GM21576 (cell line): ENCODE results near the gene FUOM.

Source experiments
- ATAC-seq: cut with Tn5 transposase; IDR thresholded peaks from one replicate; pipeline ENCODE4 v1.9.1; 2021; ENCODE audit warnings: mild to moderate bottlenecking, moderate library complexity; ENCODE audit not compliant: unreplicated experiment

Gene FUOM

GRCh38 chr10:133316266-133316665 is 41.6 kb downstream of the FUOM start:
- ATAC-seq, result no peak

DNA sequence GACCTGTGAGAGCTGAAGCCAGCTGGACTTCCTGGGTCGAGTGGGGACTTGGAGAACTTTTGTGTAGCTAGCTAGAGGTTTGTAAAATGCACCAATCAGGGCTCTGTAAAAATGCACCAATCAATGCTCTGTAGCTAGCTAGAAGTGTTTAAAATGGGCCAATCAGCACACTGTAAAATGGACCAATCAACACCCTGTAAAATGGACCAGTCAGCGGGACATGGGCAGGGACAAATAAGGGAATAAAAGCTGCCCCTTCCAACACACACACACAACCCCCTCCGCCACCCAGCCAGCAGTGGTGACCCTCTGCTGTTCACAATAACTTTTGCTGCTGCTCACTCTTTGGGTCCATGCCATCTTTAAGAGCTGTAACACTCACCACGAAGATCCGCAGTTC is 42.0 kb downstream of the FUOM start:
- no peak for ATAC-seq

GRCh38 chr10:133314911-133315310 is 42.9 kb downstream of the FUOM start:
- no peak for ATAC-seq

DNA sequence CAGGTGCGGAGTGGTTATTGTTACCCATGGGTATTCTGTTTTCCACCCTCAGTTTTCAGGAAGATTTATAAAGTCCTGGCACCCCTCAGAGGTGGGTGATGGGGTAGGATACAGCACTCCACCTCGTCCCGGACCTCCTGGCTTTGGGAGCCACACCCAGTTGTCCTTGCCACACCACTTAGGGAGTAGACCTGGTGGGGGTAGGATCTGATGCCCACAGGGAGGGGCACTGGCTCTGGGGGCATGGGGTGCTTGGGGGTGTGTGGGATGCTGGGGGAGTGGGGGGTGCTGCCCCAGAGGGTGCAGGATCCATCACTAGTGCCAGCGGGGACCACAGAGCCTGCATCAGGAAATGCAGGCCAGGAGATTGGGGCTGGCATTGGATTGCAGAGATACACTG is 44.6 kb downstream of the FUOM start:
- ATAC-seq, result no peak

DNA sequence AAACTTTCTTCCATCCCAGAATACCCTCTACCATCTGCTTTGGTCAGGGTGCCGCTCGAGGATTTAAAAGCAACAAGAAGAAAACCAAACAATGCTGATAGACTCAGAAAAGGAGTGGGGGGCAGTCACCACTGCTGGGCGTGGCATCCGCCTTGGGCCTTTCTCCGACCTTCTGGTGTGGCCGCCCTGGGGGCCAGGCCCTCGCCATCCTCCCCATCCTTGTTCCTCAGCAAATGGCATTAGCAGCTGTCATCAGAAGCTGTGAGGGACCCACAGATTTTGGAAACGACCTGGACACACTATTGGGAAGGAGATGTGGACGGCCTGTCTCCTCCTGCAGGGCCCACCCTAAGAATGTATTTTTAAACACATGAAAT is 45.1 kb downstream of the FUOM start:
- no peak for ATAC-seq

- no peak for ATAC-seq
These were observed 45.6 kb downstream of the FUOM start for GRCh38 chr10:133312016-133312768.

DNA sequence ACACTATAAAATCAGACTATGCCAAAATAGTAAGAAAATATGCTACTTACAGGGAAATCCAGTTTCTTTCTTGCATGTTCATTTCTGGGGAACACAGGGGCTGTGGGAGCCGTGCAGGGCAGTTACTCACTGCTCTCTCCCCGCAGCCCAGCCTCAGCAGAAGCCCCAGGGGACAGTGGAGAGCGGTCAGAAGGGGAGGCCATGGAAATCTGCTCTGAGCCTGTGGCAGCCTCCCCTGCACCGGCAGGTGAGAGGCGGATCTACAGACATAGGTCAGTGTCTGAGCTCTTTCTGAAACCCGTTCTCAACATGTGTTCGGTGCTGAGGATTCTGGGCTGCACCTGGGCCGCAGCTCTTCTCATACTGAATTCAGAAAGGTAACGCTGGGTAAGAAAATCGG is 46.2 kb downstream of the FUOM start:
- ATAC-seq, result no peak

GRCh38 chr10:133310789-133311188 is 47.0 kb downstream of the FUOM start:
- ATAC-seq, result no peak

GRCh38 chr10:133310399-133310755 is 47.4 kb downstream of the FUOM start:
- ATAC-seq, result no peak

DNA sequence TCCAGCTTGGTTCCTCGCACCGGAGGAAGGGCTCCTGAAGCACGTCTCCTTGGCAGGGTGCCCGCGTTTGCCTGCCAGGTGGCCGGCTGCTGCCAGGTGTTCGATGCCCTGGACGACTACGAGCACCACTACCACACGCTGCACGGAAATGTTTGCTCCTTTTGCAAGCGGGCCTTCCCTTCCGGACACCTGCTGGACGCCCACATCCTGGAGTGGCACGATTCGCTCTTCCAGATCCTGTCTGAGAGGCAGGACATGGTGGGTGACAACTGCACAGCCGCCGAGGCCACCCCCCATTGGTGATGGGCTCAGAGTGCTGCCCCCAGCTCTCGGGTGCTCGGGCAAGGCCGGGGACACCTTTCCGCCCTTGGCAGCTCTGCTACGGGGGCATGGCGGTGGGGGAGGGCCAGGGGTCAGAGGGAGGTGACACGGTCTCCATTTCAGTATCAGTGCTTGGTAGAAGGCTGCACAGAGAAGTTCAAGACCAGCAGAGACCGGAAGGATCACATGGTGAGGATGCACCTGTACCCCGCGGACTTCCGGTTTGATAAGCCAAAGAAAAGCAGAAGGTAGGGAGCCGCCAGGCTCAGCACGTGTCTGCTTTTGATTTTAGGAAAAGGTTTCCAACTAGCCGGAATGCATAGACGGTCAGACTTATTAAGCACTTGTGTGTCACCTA is 48.0 kb downstream of the FUOM start:
- no peak for ATAC-seq

DNA sequence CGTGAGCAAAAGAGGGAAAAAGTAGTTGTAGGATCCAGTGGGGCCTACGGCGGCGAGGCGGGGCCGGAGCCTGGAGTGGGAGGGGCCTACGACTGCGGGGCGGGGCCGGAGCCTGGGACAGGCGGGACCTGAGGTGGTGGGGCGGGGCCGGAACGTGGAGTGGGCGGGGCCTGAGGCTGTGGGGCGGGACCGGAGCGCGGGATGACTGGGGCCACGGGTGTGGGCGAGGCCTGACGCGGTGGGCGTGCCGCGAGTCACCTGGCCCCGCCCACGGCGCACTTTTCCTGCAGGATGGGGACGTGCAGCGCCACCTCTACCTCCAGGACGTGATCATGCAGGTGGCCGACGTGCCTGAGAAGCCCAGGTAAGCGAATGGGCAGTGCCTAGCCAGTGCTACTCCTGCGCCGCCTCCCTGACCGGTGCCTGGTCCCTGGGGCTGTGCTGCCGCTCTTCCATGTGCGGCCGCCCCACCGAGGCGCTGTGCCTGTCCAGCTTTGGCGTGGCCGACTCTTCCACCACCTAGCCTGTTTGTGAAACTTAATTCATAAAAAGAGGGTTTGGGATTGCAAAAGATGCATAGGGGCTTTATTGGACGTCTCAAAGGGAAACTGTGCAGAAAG is 48.6 kb downstream of the FUOM start:
- ATAC-seq, result peak; percentile 70

DNA sequence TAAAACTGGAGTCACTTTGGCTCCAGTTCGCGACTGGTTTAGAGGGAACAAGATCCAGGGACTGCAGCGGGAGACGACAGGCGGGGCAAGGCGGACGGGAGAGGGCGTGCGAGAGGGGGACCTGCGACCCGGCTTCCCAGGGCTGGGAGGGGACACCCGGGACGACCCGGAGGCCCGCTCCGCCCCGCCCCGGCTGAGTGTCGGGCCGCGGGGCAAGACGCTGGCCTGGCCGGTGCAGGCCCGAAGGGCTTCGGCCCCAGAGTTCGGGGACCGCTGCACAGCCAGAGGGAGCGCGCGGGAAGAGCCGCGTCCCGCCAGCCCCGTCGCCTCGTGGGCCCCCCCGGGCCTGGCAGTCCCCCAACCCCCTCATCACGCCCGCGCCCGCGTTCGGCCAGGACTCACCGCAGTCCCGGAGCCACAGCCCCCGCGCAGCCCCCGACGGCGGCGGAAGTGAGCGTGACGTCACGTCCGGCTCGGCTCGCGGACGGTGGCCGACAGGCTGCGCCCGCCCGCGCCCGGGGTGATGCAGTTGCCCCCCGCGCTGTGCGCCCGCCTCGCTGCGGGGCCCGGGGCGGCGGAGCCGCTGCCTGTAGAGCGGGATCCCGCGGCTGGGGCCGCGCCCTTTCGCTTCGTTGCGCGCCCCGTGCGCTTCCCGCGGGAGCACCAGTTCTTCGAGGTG is 49.3 kb downstream of the FUOM start, which contains the start of the genes TUBGCP2 and ZNF511:
TSS of gene TUBGCP2 (minus strand) at position 452 of the 679 bp plus-strand sequence. CDS start 5,931 bp downstream, outside the sequence.
TSS of gene ZNF511 (plus strand) at position 494 of the 679 bp plus-strand sequence. CDS start at position 524, 30 bp downstream.
- ATAC-seq, result peak; percentile 76

DNA sequence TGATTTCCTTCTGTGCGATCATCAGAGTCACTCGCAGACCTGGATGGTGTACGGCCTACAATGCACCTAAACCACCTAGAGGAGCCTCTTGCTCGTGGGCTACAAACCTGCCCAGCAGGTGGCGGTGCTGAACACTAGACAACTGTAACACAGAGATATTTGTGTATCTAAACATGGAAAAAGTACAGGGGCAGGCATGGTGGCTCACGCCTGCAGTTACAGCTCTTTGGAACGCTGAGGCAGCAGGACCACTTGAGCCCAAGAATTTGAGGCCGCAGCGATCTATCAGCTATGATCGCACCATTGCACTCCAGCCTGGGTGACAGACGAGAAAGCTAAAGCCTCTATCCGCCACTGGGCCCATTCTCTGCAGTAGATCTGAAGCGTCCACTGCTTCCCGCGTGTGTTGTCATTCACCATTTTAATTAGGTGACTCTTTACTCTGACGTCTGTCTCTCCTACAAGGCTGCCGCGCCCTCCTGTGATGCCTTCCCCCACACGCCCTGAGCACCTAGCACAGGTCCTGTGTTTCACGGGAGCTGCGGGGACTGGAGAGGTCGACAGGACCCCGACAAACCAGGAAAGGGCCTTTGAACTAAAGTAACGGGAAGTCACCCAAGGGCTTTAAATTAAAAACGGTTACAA is 49.9 kb downstream of the FUOM start:
- peak; percentile 40 for ATAC-seq

DNA sequence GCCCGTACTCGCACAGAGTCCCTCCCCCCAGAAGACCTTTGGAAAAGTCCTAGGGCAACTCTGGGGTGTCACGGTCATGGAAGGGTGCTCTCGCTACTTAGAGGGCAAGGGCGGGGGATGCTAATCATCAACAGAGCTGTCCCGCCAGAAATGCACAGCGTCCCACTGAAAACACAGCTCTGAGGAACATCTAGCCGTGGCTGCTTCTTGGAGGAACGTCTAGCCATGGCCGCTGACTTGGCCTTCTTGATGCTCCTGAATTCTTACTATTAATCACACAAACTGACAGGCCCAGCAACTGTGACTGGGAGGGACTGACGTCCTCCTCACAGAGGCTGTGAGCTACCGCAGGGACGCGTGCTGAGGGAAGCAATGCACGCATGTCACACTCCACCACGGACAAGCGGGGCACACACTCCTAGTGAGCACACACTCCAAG is 50.9 kb downstream of the FUOM start:
- no peak for ATAC-seq

- ATAC-seq, result no peak
These were observed 51.7 kb downstream of the FUOM start for GRCh38 chr10:133306097-133306476.
